Keratinocyte (primary cell): ENCODE measurements around the gene WTIP. TPM values are rescaled to one million over a fixed set of nuclear protein-coding genes. Genes with fewer than 3 reads are reported as not detected.
A peak's percentile ranks its signal among the peaks of the same experiment; 100 is the strongest.

Experiments used
- DNase-seq: peaks from one replicate; pipeline ENCODE4 v3.0.0-alpha.2; 2011; ENCODE audit warnings: low read depth, missing footprints, low spot score
- FAIRE-seq: peaks from 2 replicates; lab custom pipeline; 2011; peaks lifted over from hg19 to GRCh38; lab: Jason Lieb, UNC
- H2AFZ ChIP-seq: 2 replicates; pipeline ENCODE4 v1.6.0; 2012; ENCODE audit warnings: low read length, control low read depth, inconsistent platforms; ENCODE audit not compliant: control insufficient read depth
- H3K27ac ChIP-seq: 2 replicates; pipeline ENCODE4 v1.5.1; 2011; ENCODE audit warnings: low read length; ENCODE audit not compliant: control insufficient read depth, insufficient read depth
- H3K27me3 ChIP-seq: 3 replicates; pipeline ENCODE4 v1.6.0; 2011; ENCODE audit warnings: low read length; ENCODE audit not compliant: control insufficient read depth, insufficient read depth; ENCODE audit errors: extremely low read depth
- H3K36me3 ChIP-seq, 2 experiments: 2 replicates in 1 of 2; 3 replicates in 1 of 2; pipeline ENCODE4 v1.5.1; 2011; ENCODE audit warnings: low read length in 2 of 2, mild to moderate bottlenecking in 1 of 2; ENCODE audit not compliant: control insufficient read depth in 2 of 2, insufficient read depth in 2 of 2; ENCODE audit errors: extremely low read depth in 1 of 2
- H3K4me1 ChIP-seq: 3 replicates; pipeline ENCODE4 v1.5.1; 2011; ENCODE audit warnings: low read length; ENCODE audit not compliant: control insufficient read depth, insufficient read depth; ENCODE audit errors: extremely low read depth
- H3K4me2 ChIP-seq: 3 replicates; pipeline ENCODE4 v1.6.0; 2011; ENCODE audit warnings: low read depth, low read length; ENCODE audit not compliant: control insufficient read depth, insufficient read depth; ENCODE audit errors: extremely low read depth
- H3K4me3 ChIP-seq, 3 experiments: fragments of 200-600 bp in 1 of 3; sonication (generic) in 1 of 3; 2 replicates in 2 of 3; 3 replicates in 1 of 3; pipeline ENCODE4 v1.5.1; 2011 to 2016; ENCODE audit warnings: low read length in 3 of 3, mild to moderate bottlenecking in 3 of 3, control low read depth in 2 of 3, inconsistent platforms in 1 of 3, low read depth in 1 of 3, mixed read lengths in 1 of 3, mixed run types in 1 of 3, moderate library complexity in 1 of 3; ENCODE audit not compliant: control insufficient read depth in 2 of 3, insufficient read depth in 2 of 3; ENCODE audit errors: extremely low read depth in 1 of 3
- H3K79me2 ChIP-seq: 2 replicates; pipeline ENCODE4 v1.6.0; 2012; ENCODE audit warnings: low read length; ENCODE audit not compliant: control insufficient read depth, insufficient read depth
- H3K9ac ChIP-seq: 3 replicates; pipeline ENCODE4 v1.6.0; 2011; ENCODE audit warnings: low read length; ENCODE audit not compliant: control insufficient read depth, insufficient read depth; ENCODE audit errors: extremely low read depth
- H3K9me1 ChIP-seq: 3 replicates; pipeline ENCODE4 v1.6.0; 2011; ENCODE audit warnings: low read length; ENCODE audit not compliant: control insufficient read depth, insufficient read depth; ENCODE audit errors: extremely low read depth
- H3K9me3 ChIP-seq: 2 replicates; pipeline ENCODE4 v1.5.1; 2012; ENCODE audit warnings: low read depth, low read length; ENCODE audit not compliant: control insufficient read depth
- H4K20me1 ChIP-seq: 3 replicates; pipeline ENCODE4 v1.6.0; 2011; ENCODE audit warnings: low read length; ENCODE audit not compliant: control insufficient read depth, insufficient read depth; ENCODE audit errors: extremely low read depth
- EZH2 ChIP-seq: IDR thresholded peaks from one replicate; pipeline ENCODE4 v1.6.1; 2012; ENCODE audit warnings: inconsistent platforms, mild to moderate bottlenecking, low read length, moderate library complexity
- dilution Hi-C: fragments of 300-500 bp; cut with MboI; formaldehyde crosslinking; loops from one replicate; pipeline ENCODE4 v1.7.0; 2020; ENCODE audit warnings: low sequenced_read_pairs; ENCODE audit not compliant: extremely low pct_ligation_motif_present
- polyA plus RNA-seq, 5 experiments: library from polyadenylated mRNA; depleted of rRNA in 3 of 5; stranded (reverse) in 3 of 5; stranded (forward) in 1 of 5; unstranded in 1 of 5; fragments of >200 nt; gene quantifications; 1 replicate in 1 of 5; 2 replicates in 3 of 5; 3 replicates in 1 of 5; pipeline versions ENCODE4 v1.2.1 to v1.2.3, GENCODE V29; 2011 to 2012; ENCODE audit warnings: missing spikeins in 2 of 5, low read depth in 1 of 5, low replicate concordance in 1 of 5
- TF ChIP-seq, protein P1 (sequence below), 3 experiments: IDR thresholded peaks in 1 of 3; conservative IDR thresholded peaks in 1 of 3; optimal IDR thresholded peaks in 1 of 3; 2 replicates in 2 of 3; 3 replicates in 1 of 3; pipeline versions ENCODE3 to v1.5.1; 2011; ENCODE audit warnings: low read length in 3 of 3, mild to moderate bottlenecking in 3 of 3, moderate library complexity in 2 of 3, control low read depth in 1 of 3, inconsistent platforms in 1 of 3; ENCODE audit not compliant: insufficient read depth in 2 of 3; ENCODE audit errors: extremely low read depth in 1 of 3

The WTIP gene
- polyA plus RNA-seq, 1 donor (not counting 4 experiments of a cell fraction or from before 2014, with no cell fraction given), result 14.5 TPM

DNA sequence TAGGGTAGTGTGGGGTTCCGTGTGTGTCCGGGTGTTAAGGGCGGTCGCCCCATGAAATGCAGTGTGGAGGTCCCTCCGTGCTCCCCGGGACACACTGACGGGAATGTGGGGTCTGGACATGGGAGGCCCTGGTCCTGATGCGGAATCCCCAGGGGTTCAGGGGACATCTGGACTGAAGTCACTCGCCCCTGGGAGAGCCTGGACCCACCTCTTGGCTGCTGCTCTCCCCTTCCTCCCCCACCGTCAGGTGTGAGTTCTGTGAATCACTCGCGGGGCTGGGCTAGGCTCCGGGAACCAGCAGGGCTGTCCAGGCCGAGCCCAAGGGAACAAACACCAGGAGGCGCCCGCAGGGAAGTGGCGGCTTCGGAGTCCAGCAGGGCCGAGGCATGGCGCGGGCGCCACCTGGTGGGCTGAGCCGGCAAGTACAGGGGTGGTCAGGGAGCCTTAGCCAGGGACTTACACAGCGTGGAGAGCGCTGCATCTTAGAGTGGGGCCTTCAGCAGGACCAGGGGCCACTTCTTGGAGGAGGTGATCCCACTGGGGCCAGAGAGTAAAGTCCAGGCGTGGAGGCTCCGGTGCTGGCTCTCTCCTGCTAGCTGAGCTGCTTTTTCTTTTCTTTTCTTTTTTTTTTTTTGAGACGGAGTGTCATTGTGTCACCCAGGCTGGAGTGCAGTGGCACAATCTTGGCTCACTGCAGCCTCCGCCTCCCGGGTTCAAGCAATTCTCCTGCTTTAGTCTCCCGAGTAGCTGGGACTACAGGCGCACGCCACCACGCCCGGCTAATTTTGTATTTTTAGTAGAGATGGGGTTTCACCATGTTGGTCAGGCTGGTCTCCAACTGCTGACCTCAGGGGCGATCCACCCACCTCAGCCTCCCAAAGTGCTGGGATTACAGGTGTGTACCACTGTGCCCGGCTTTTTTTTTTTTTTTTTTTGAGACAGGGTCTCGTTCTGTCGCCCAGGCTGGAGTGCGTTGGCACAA, 20.1 kb downstream of the WTIP start:
- Histone ChIP-seq H3K36me3 (peaks cover 4 to 5% of the 10 kb centered on the region in 2 experiments), H2AFZ (no peak overlapping the region), H3K4me3 (no peak overlapping the region), H3K9ac (no peak overlapping the region), H3K79me2 (no peaks in the 10 kb centered on the region), H3K4me1 (peaks cover 4% of the 10 kb centered on the region), H4K20me1 (no peaks in the 10 kb centered on the region), H3K27ac (no peak overlapping the region), H3K27me3 (no peaks in the 10 kb centered on the region), H3K9me3 (no peaks in the 10 kb centered on the region), H3K9me1 (no peaks in the 10 kb centered on the region), H3K4me2 (peak overlapping the region; percentile 49)
- dilution Hi-C loops, result no loop called here
- TF ChIP-seq, protein P1, sequence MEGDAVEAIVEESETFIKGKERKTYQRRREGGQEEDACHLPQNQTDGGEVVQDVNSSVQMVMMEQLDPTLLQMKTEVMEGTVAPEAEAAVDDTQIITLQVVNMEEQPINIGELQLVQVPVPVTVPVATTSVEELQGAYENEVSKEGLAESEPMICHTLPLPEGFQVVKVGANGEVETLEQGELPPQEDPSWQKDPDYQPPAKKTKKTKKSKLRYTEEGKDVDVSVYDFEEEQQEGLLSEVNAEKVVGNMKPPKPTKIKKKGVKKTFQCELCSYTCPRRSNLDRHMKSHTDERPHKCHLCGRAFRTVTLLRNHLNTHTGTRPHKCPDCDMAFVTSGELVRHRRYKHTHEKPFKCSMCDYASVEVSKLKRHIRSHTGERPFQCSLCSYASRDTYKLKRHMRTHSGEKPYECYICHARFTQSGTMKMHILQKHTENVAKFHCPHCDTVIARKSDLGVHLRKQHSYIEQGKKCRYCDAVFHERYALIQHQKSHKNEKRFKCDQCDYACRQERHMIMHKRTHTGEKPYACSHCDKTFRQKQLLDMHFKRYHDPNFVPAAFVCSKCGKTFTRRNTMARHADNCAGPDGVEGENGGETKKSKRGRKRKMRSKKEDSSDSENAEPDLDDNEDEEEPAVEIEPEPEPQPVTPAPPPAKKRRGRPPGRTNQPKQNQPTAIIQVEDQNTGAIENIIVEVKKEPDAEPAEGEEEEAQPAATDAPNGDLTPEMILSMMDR (optimal IDR thresholded peaks at IDR 0.05 in 1 of 3, IDR thresholded peaks at IDR 0.05 in 1 of 3, conservative IDR thresholded peaks at IDR 0.05 in 1 of 3; ENCODE audit: extremely low read depth in 1 of 3, insufficient read depth in 2 of 3, low read length in 3 of 3), result peak; percentile 98 to 100 (median 99)
- TF ChIP-seq EZH2, result no peak
- peak; percentile 43 for FAIRE-seq
- DNase-seq, result peak; percentile 80

DNA sequence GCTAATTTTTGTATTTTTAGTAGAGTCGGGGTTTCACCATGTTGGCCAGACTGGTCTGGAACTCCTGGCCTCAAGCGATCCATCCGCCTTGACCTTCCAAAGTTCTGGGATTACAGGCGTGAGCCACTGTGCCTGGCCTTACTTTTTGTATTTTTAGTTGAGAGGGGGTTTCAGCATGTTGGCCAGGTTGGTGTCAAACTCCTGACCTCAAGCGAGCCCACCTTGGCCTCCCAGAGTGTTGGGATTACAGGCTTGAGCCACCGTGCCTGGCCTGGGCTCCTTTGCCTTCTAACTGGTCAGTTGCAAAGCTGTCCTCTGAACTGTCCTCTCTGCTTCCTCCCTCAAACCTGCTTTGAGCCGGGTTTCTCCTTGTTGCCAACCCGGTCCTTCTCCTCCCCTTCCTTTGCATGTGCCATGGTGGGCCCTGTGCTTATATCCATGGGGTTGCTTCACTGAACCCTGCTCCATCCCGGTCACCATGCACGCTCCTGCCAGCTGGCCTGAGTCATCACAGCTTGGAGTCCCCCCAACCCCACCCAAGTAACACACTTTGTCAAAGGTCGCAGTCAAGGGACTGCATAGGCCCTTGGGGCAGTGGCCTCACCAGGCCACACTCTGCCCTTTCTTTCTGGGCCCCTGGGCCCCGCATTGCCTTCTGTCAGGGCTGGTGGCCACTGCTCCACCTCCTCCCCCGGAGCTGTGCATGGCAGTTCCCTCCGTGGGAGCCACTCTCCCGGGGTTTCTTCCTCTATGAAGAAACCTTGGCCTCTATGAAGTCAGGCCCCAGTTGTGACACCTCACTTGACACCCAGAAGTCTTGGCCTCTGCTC, 21.2 kb downstream of the WTIP start:
- H3K4me3 ChIP-seq, result no peak overlapping the region
- no peak for FAIRE-seq
- TF ChIP-seq EZH2, result no peak
- TF ChIP-seq, protein P1 (optimal IDR thresholded peaks at IDR 0.05 in 1 of 3, IDR thresholded peaks at IDR 0.05 in 1 of 3, conservative IDR thresholded peaks at IDR 0.05 in 1 of 3; ENCODE audit: extremely low read depth in 1 of 3, insufficient read depth in 2 of 3, low read length in 3 of 3), result no peak
- no peaks in the 10 kb centered on the region for H3K79me2 ChIP-seq
- H3K4me1 ChIP-seq, result peaks cover 4% of the 10 kb centered on the region
- H3K9ac ChIP-seq, result no peak overlapping the region
- H3K36me3 ChIP-seq, result peaks cover 3 to 5% of the 10 kb centered on the region in 2 experiments
- no peaks in the 10 kb centered on the region for H3K9me3 ChIP-seq
- H4K20me1 ChIP-seq, result no peaks in the 10 kb centered on the region
- H3K27ac ChIP-seq, result no peak overlapping the region
- H2AFZ ChIP-seq, result no peak overlapping the region
- no peaks in the 10 kb centered on the region for H3K27me3 ChIP-seq
- H3K9me1 ChIP-seq, result no peaks in the 10 kb centered on the region
- DNase-seq, result no peak
- no peak overlapping the region for H3K4me2 ChIP-seq
- dilution Hi-C loops, result no loop called here
